ENCODE results near the gene MGAT1.

Gene MGAT1

GRCh38 chr5:180739271-180739670, 63.3 kb downstream of the MGAT1 start:
- no peak for TF ChIP-seq EZH2 (IDR thresholded peaks at IDR 0.05)
- no peak for TF ChIP-seq POLR2AphosphoS5 (IDR thresholded peaks at IDR 0.05; ENCODE audit: borderline replicate concordance, low read depth, low read length)
- no peak for TF ChIP-seq FOXP2 (optimal IDR thresholded peaks at IDR 0.05; ENCODE audit: control extremely low read depth, extremely low read length, insufficient read depth)
- Histone ChIP-seq H3K9ac (ENCODE audit: insufficient read length) (no peak overlapping the region), H3K36me3 (ENCODE audit: insufficient read depth, low read length) (no peaks in the 10 kb centered on the region), H3K9me3 (ENCODE audit: low read depth, low read length) (no peaks in the 10 kb centered on the region), H3K4me3 (no peak overlapping the region), H3K27ac (no peak overlapping the region)
- no peak for DNase-seq (ENCODE audit: low read depth, low spot score)

- Histone ChIP-seq H3K9ac (ENCODE audit: insufficient read length) (no peak overlapping the region), H3K27ac (no peak overlapping the region), H3K4me3 (no peak overlapping the region), H3K9me3 (ENCODE audit: low read depth, low read length) (no peaks in the 10 kb centered on the region), H3K36me3 (ENCODE audit: insufficient read depth, low read length) (no peaks in the 10 kb centered on the region)
- TF ChIP-seq FOXP2 (optimal IDR thresholded peaks at IDR 0.05; ENCODE audit: control extremely low read depth, extremely low read length, insufficient read depth): no peak
- no peak for TF ChIP-seq EZH2 (IDR thresholded peaks at IDR 0.05)
- no peak for TF ChIP-seq POLR2AphosphoS5 (IDR thresholded peaks at IDR 0.05; ENCODE audit: borderline replicate concordance, low read depth, low read length)
- DNase-seq (ENCODE audit: low read depth, low spot score): no peak
Observed at GRCh38 chr5:180736536-180736935, 66.1 kb downstream of the MGAT1 start.

All from SK-N-MC (cell line).